ENCODE results near the gene NELL1.

NELL1 gene

GRCh38 chr11:20966489-20966888, 297.1 kb downstream of the NELL1 start:
- no peak for DNase-seq (ENCODE audit: low read depth)

- DNase-seq (ENCODE audit: low read depth), result no peak
Observed at GRCh38 chr11:20973940-20974559, 304.7 kb downstream of the NELL1 start.

GRCh38 chr11:20980736-20981135, 311.4 kb downstream of the NELL1 start:
- DNase-seq (ENCODE audit: low read depth), result no peak

GRCh38 chr11:20990447-20990846, 321.1 kb downstream of the NELL1 start:
- no peak for DNase-seq (ENCODE audit: low read depth)

- DNase-seq (ENCODE audit: low read depth), result no peak
Observed at GRCh38 chr11:20991471-20991870, 322.1 kb downstream of the NELL1 start.

GRCh38 chr11:21007297-21007696, 337.9 kb downstream of the NELL1 start:
- no peak for DNase-seq (ENCODE audit: low read depth)

- no peak for DNase-seq (ENCODE audit: low read depth)
Observed at GRCh38 chr11:21018248-21018647, 348.9 kb downstream of the NELL1 start.

GRCh38 chr11:21026685-21027084, 357.3 kb downstream of the NELL1 start:
- no peak for DNase-seq (ENCODE audit: low read depth)

- no peak for DNase-seq (ENCODE audit: low read depth)
Observed at GRCh38 chr11:21037850-21038249, 368.5 kb downstream of the NELL1 start.

GRCh38 chr11:21038801-21039200, 369.4 kb downstream of the NELL1 start:
- no peak for DNase-seq (ENCODE audit: low read depth)

- DNase-seq (ENCODE audit: low read depth), result no peak
Observed at GRCh38 chr11:21040630-21041029, 371.2 kb downstream of the NELL1 start.

- no peak for DNase-seq (ENCODE audit: low read depth)
Observed at GRCh38 chr11:21048626-21049025, 379.2 kb downstream of the NELL1 start.

- DNase-seq (ENCODE audit: low read depth), result no peak
Observed at GRCh38 chr11:21053466-21053865, 384.1 kb downstream of the NELL1 start.

- DNase-seq (ENCODE audit: low read depth), result no peak
Observed at GRCh38 chr11:21056644-21057043, 387.3 kb downstream of the NELL1 start.

GRCh38 chr11:21059879-21060278, 390.5 kb downstream of the NELL1 start:
- DNase-seq (ENCODE audit: low read depth), result no peak

GRCh38 chr11:21066030-21066429, 396.6 kb downstream of the NELL1 start:
- DNase-seq (ENCODE audit: low read depth), result no peak

GRCh38 chr11:21068886-21069285, 399.5 kb downstream of the NELL1 start:
- no peak for DNase-seq (ENCODE audit: low read depth)

GRCh38 chr11:21069909-21070308, 400.5 kb downstream of the NELL1 start:
- no peak for DNase-seq (ENCODE audit: low read depth)

- DNase-seq (ENCODE audit: low read depth), result no peak
Observed at GRCh38 chr11:21072558-21072957, 403.2 kb downstream of the NELL1 start.

GRCh38 chr11:21082853-21083252, 413.5 kb downstream of the NELL1 start:
- no peak for DNase-seq (ENCODE audit: low read depth)

- no peak for DNase-seq (ENCODE audit: low read depth)
Observed at GRCh38 chr11:21088930-21089329, 419.5 kb downstream of the NELL1 start.

GRCh38 chr11:21104641-21105040, 435.3 kb downstream of the NELL1 start:
- no peak for DNase-seq (ENCODE audit: low read depth)

- DNase-seq (ENCODE audit: low read depth), result no peak
Observed at GRCh38 chr11:21105196-21105917, 436.0 kb downstream of the NELL1 start.

- no peak for DNase-seq (ENCODE audit: low read depth)
Observed at GRCh38 chr11:21109341-21109740, 440.0 kb downstream of the NELL1 start.

Measured in fibroblast of the conjunctiva (primary cell).